NCI-H2196 (cell line): ENCODE results near the gene SEMA3E.

Source experiments
- DNase-seq: peaks from one replicate; lab custom pipeline; 2025; ENCODE audit not compliant: unreplicated experiment; lab: John Stamatoyannopoulos, UW

The SEMA3E gene

GRCh38 chr7:83643012-83643411, 5.9 kb downstream of the SEMA3E start:
- no peak for DNase-seq

DNA sequence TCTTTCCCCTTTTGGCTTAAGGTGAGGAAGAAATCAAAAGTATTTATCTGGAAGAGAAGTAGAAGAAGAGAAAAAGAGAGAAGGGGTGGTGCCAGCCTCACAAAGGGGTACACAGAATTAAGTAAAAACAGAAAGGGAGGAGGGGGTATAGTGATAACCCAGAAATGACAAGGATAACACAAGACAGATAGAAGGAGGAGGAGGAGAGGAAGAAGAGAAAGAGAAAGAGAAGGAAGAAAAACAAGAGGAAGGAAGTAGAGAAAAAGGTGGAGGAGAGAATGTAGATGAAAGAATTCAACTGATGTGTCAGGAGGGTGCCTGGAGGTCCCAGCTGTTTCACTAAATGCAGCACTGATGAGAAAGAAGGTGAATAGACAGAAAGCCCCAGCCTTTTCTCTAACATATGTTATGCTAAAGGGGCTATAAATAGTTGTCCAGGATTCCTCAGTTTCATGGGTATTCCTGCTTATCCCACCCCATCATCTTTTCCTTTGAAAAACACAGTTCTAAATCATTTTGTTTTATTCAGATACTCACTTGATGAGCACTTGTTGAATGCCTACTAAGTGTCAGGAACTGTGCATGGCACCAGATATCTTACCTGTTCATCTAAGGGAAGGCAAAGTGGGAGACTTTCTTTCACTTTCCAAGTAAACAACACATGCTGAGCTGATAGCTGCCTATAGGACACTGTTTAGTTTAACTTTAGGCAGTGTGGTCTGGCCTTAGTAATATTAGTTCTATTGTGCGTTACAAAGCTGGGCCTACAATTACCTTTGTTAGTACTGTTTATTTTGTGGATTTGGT, 8.0 kb downstream of the SEMA3E start:
- no peak for DNase-seq

DNA sequence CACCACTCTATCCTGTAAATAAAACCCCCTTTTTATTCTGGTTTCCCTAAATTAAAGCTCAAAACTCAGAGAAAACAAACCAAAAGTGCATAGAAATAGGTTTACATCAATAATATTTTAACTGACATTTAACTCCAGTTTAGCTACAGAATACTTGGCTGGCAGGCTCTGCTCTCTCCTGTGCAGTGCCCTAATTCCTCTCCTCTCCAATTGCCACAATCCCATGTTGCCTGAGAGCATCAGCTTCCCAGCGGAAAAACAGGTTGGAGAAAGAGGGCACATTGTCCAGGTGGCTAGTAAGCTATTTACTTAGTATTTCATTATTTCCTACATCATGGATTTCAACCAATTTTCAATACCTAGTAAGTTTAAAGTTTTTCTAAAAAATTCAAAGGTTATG, 8.7 kb downstream of the SEMA3E start:
- no peak for DNase-seq

- DNase-seq = no peak
These were observed 15.4 kb downstream of the SEMA3E start for GRCh38 chr7:83633516-83633915.

DNA sequence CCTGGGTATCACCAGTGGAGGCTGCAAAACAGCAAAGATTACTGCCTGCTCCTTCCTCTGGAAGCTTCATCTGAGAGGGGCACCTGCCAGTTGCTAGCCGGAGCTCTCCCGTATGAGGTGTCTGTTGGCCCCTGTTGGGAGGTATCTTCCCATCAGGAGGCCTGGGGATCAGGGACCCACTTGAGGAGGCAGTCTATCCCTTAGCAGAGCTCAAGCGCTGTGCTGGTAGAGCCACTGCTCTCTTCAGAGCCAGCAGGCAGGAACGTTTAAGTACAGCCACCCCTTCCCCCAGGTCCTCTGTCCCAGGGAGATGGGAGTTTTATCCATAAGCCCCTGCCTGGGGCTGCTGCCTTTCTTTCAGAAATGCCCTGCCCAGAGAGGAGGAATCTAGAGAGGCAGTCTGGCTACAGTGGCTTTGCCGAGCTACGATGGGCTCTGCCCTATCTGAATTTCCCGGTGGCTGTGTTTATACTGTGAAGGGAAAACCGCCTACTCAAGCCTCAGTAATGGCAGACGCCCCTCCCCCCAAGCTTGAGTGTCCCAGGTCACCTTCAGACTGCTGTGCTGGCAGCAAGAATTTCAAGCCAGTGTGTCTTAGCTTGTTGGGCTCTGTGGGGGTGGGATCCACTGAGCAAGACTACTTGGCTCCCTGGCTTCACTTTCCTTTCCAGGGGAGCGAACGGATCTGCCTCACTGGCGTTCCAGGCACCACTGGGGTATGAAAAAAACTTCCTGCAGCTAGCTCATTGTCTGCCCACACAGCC, 19.6 kb downstream of the SEMA3E start:
- no peak for DNase-seq

DNA sequence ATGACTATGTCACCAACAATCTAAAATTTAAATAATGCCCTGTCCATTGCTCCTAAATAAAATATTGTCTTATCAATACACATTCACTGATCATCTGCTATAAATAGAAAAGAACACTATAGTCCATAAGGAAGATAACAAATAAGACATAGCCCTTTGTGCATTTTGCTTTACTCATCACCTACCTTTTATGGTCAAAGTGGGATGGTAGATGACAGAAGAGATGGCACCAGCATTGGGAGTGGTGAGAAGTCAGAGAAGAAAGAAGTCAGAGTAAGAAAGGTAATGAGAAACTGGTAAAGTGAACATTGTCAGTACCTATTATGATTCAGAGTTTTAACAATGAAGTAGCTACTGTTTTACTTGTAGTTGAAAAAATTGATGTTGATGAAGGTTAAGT, 31.1 kb downstream of the SEMA3E start:
- DNase-seq = no peak

DNA sequence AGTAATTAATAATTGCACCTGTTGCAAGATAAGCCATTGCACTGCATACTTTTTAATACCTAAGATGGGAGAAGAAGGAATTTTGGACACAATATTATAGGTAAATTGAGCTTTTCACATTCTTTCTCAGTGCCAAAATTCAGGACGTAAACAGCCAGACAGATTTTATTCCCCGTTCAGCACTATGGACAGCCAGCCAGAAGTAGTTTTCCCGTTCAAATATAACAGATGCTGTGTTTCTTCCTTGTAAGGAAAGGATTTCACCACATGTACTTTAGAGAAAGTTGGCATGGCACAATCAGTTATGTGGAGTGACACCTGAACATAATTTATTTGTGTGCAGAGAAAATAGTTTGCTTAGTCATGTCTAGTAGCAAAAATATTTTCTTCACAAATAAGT, 34.8 kb downstream of the SEMA3E start:
- DNase-seq = no peak

- DNase-seq = no peak
These were observed 35.7 kb downstream of the SEMA3E start for GRCh38 chr7:83613232-83613631.

DNA sequence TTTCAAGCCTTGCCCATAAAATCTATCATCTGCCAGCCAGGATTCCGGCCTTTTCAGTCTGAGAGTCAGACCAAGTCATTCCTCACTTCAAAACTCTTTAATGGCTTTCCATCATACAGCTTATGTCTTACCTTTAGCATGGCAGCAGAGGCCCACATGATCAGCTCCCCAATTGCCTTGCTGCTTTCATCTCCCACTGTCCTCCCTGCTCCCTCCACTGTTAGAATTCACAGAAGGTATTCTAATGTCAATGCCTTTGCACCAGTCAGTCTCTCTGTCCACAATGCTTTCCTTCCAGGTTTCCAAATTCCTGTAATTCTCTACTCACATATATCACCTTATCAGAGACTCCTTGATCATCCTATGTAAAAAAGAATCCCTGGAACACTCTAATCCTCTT, 37.2 kb downstream of the SEMA3E start:
- DNase-seq = no peak

DNA sequence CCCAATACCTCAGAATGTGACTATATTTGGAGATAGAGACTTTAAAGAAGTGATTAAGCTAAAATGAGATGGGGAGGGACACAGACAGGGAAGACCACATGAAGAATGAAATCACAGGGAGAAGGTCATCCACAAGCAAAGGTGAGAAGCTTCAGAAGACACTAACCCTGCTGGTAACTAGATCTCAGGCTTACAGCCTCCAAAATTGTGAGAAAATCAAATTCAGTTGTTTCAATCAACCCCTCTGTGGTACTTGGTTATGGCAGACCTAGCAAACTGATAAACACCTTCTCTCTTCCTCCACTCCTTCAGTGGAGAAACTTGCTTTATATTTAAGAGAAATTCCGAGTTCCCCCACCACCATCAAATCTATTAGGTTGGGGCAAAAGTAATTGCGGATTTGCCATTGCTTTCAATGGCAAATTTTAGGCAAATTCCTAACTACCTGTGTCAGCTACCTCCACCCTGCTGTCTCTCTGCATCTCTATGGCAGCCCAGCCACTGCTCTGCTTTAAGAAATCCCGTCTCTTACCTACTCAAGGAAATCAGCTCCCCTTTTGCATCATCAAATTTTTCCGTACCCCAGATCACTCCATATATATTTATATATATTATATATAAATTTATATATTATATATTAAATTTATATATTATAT, 38.2 kb downstream of the SEMA3E start:
- no peak for DNase-seq

DNA sequence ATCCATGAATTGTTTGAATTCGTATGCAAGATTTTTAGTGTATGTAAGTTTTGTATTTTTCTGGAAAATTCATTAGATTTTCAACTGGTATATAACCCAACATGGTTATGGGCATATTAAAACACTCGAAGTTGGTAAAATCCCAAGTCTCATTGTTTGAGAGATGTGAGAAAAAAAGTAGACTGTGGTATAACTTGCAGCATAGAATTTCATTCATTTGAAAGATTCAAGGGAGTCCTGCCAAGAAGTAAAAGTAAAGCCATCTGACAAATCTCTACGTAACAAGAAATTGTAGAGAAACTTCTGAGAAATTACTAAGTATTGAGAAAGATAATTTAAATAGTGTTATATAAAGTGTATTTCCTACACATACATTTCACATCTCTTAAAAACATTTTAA, 40.2 kb downstream of the SEMA3E start:
- no peak for DNase-seq

DNA sequence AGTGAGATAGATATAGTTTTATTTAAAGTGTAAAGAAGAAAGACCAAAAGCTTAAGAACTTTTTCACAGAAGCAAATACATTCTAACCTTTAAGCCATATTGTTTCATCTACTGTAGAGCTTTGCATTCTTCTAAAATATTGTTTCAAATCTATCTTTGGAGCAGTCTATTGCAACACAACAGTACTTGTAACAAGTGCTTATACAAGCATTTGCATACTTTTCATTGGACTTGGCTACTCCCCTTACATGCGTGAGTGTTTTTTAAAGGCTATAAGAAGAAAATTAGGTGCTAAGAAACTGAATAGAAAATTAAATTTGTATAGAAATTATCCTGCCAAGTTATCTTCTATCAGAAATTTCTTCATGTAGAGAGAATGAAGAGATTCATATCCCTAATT, 45.3 kb downstream of the SEMA3E start:
- DNase-seq = no peak

GRCh38 chr7:83599131-83599530, 49.8 kb downstream of the SEMA3E start:
- no peak for DNase-seq

DNA sequence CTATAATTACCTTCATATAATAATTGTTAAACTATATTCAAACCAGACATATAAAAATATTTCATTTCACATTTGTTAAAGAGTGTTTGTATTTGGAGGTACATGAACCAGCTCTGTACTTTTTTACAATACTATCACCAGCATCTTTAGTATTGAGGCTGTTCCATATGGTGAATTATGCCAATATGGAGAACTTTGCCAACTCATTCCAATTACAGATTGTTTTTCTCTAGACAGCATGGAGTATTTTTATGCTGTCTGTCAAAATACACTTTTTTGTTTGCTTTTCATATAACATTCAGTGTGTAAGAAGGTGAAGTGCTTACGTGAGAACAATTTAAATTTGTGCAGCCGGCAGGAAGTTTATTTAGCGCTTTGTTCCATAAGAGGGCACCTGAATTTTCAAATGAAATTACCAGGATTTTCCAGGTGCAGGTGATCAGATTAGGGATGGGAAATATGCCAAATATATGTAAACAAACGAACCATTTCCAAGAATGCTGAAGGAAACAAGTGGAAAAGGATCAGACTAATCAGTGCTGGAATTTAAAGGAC, 54.9 kb downstream of the SEMA3E start:
- DNase-seq = no peak

- DNase-seq = no peak
These were observed 60.2 kb downstream of the SEMA3E start for GRCh38 chr7:83588602-83589240.

DNA sequence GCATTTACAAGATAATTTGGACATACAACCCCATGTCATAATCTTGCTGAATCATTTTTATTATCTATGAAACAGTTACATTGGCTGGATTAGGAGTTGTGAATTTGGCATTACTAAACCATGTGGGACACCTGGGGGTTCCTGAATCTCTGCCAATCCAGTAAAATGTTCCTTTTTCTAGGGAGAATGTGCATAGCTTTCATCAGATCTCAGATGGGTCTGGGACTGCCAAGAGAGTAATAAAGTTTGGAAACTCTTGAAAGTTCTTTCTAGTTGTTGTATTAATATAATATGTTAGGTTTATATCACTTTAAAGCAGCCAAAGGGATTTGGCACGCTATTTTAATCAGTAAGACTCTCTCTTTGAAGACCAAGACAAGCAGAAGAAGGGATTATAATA, 62.7 kb downstream of the SEMA3E start:
- DNase-seq = no peak

- DNase-seq = no peak
These were observed 67.1 kb downstream of the SEMA3E start for GRCh38 chr7:83581667-83582435.

GRCh38 chr7:83579740-83580139, 69.2 kb downstream of the SEMA3E start:
- no peak for DNase-seq

DNA sequence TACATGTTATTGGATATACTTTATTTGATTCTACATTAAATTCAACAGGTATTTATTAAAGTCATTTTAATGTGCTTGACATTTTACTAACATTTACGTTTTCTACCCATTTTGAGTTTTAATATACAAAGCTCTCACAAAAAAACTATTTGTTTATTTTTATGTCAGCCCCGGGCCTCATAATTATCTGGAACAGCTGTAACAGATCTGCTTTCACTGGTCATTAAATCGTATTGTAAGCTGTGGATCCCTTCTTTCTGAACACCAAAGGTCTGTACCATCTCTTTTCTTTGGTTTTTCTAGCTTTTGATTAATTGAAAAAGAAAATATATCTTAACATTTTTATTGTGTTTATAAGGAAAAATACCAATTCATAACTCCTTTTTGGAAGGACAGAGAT, 73.5 kb downstream of the SEMA3E start:
- DNase-seq = no peak

DNA sequence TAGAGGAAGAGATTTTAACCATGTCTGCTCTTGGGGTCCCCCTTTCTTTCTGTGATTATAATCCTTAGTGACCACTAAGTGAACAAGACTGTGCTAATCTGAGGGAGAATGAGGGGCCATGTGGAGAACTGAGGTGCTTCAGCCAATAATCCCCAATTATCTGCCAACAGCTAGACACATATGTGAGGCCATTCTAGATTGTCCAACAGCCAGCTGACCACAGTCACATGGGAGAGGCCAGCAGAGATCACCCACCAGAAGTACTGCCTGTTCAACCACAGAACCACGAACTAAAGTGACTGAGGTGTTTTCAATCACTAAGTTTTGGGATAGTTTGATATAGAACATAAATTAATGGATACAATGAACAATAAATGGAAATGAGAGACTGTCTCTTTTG, 74.3 kb downstream of the SEMA3E start:
- no peak for DNase-seq
